HepG2 (cell line): ENCODE results near the gene CCDC201. TPM values are rescaled to one million over a fixed set of nuclear protein-coding genes. Genes with fewer than 3 reads are reported as not detected.

Experiments
- ELF1 ChIP-seq: sonication (generic); formaldehyde crosslinking; IDR thresholded peaks from 2 replicates; pipeline ENCODE4 v1.4.0; 2020; ENCODE audit warnings: missing genetic modification reagents
- GATAD1 ChIP-seq: IDR thresholded peaks from 2 replicates; pipeline ENCODE4 v1.6.1; 2016; ENCODE audit warnings: missing genetic modification reagents, missing compliant biosample characterization
- HMGXB3 ChIP-seq: sonication (generic); formaldehyde crosslinking; IDR thresholded peaks from 2 replicates; pipeline ENCODE4 v1.4.0; 2020; ENCODE audit warnings: missing genetic modification reagents, borderline replicate concordance
- HNF1B ChIP-seq: sonication (generic); formaldehyde crosslinking; IDR thresholded peaks from 2 replicates; pipeline ENCODE4 v1.5.1; 2020; ENCODE audit warnings: mild to moderate bottlenecking, moderate library complexity, missing genetic modification reagents
- IRF9 ChIP-seq: sonication (generic); formaldehyde crosslinking; IDR thresholded peaks from 2 replicates; pipeline ENCODE4 v1.8.0; 2022; ENCODE audit warnings: missing genetic modification reagents, mild to moderate bottlenecking, borderline replicate concordance
- JARID2 ChIP-seq: sonication (generic); formaldehyde crosslinking; IDR thresholded peaks from 2 replicates; pipeline ENCODE4 v1.8.1; 2023; ENCODE audit warnings: missing genetic modification reagents, inconsistent platforms; ENCODE audit not compliant: insufficient replicate concordance
- MAZ ChIP-seq, 2 experiments: sonication (generic) in 1 of 2; formaldehyde crosslinking in 1 of 2; IDR thresholded peaks; 2 replicates each; pipeline versions ENCODE4 v1.5.0 to v1.6.1; 2012 to 2020; ENCODE audit warnings: low read depth in 2 of 2, mild to moderate bottlenecking in 2 of 2, borderline replicate concordance in 1 of 2, improper control_type of control experiment in 1 of 2, low read length in 1 of 2, missing genetic modification reagents in 1 of 2, moderate library complexity in 1 of 2
- NFIB ChIP-seq: sonication (generic); formaldehyde crosslinking; IDR thresholded peaks from 2 replicates; pipeline ENCODE4 v1.9.0; 2021; ENCODE audit warnings: missing genetic modification reagents, mild to moderate bottlenecking, borderline replicate concordance
- SIN3A ChIP-seq: IDR thresholded peaks from 2 replicates; pipeline ENCODE4 v1.6.1; 2011; ENCODE audit warnings: low read depth, mild to moderate bottlenecking, control low read depth, low read length, borderline replicate concordance
- SMAD3 ChIP-seq: sonication (generic); formaldehyde crosslinking; IDR thresholded peaks from 2 replicates; pipeline ENCODE4 v1.4.0; 2020; ENCODE audit warnings: missing genetic modification reagents
- SP4 ChIP-seq: sonication (generic); formaldehyde crosslinking; IDR thresholded peaks from 2 replicates; pipeline ENCODE4 v1.8.1; 2023; ENCODE audit warnings: mild to moderate bottlenecking, missing genetic modification reagents
- ZMYM2 ChIP-seq: sonication (generic); formaldehyde crosslinking; IDR thresholded peaks from 2 replicates; pipeline ENCODE4 v1.8.0; 2022; ENCODE audit warnings: mild to moderate bottlenecking, missing genetic modification reagents
- ZNF234 ChIP-seq: sonication (generic); formaldehyde crosslinking; conservative IDR thresholded peaks from 2 replicates; pipeline ENCODE4 v1.5.1; 2020; ENCODE audit warnings: mild to moderate bottlenecking, missing genetic modification reagents
- ZNF251 ChIP-seq: sonication (generic); formaldehyde crosslinking; IDR thresholded peaks from 2 replicates; pipeline ENCODE4 v1.9.0; 2021; ENCODE audit warnings: mild to moderate bottlenecking, missing genetic modification reagents
- ZNF264 ChIP-seq: sonication (generic); formaldehyde crosslinking; IDR thresholded peaks from 2 replicates; pipeline ENCODE4 v1.4.0; 2020; ENCODE audit warnings: missing genetic modification reagents
- ZNF441 ChIP-seq: sonication (generic); formaldehyde crosslinking; IDR thresholded peaks from 2 replicates; pipeline ENCODE4 v1.7.0; 2021; ENCODE audit warnings: missing genetic modification reagents, borderline replicate concordance
- polyA plus RNA-seq, 8 experiments: library from polyadenylated mRNA; depleted of rRNA in 3 of 8; stranded (reverse) in 7 of 8; unstranded in 1 of 8; fragments of >200 nt; fragmentation: Illumina TruSeq in 4 of 8; extraction: Trizol in 4 of 8; gene quantifications; 2 replicates each; pipeline versions ENCODE4 v1.2.1 to v1.2.3, GENCODE V29; 2011 to 2016; ENCODE audit warnings: low read depth in 4 of 8, missing spikeins in 1 of 8, mixed read lengths in 1 of 8; ENCODE audit not compliant: insufficient read depth in 1 of 8
- total RNA-seq, 5 experiments: library from RNA; depleted of rRNA; stranded (reverse); fragments of >200 nt; fragmentation: Illumina TruSeq; extraction: Trizol; gene quantifications; 2 replicates each; pipeline ENCODE4 v1.2.3, GENCODE V29; 2016; ENCODE audit warnings: low read depth in 1 of 5

Gene CCDC201
- total and polyA plus RNA-seq, 2 of the 13 experiments (the other 11 are each of a cell fraction or from before 2014, with no cell fraction given): 0.92 TPM; not detected in 1

GRCh38 chr7:45891462-45892402, 18.9 kb upstream of the CCDC201 start (continued):
- TF ChIP-seq HNF1B (CRISPR knock-in tag): peak; percentile 18; the same call in 1 of the 2 replicates
- no peak; the same call in 1 of the 2 replicates for TF ChIP-seq ZNF264
- TF ChIP-seq NFIB (CRISPR knock-in tag): no peak
- peak; percentile 52 for TF ChIP-seq SP4 (CRISPR knock-in tag)
- TF ChIP-seq SMAD3: 0 out of 2 replicates have a peak, but pooled peaks have one; percentile 19
- no peak for TF ChIP-seq JARID2
- TF ChIP-seq MAZ (IDR thresholded peaks at IDR 0.05; ENCODE audit: borderline replicate concordance, low read depth, low read length): no peak
- TF ChIP-seq MAZ (CRISPR knock-in tag; IDR thresholded peaks at IDR 0.05; ENCODE audit: low read depth): peak; percentile 45; the same call in 1 of the 2 replicates
- TF ChIP-seq SIN3A: 0 out of 2 replicates have a peak, but pooled peaks have one; percentile 42
- TF ChIP-seq ZMYM2 (CRISPR knock-in tag): peak; percentile 49; the same call in 1 of the 2 replicates
- TF ChIP-seq IRF9 (CRISPR knock-in tag): no peak
- peak; percentile 9; the same call in 1 of the 2 replicates for TF ChIP-seq HMGXB3
- TF ChIP-seq ZNF441 (CRISPR knock-in tag): peak; percentile 40; the same call in 1 of the 2 replicates
- TF ChIP-seq ELF1: 0 out of 2 replicates have a peak, but pooled peaks have one; percentile 4
- no peak for TF ChIP-seq ZNF251 (CRISPR knock-in tag)
- TF ChIP-seq ZNF234 (CRISPR knock-in tag): 0 out of 2 replicates have a peak, but pooled peaks have one; percentile 58
- TF ChIP-seq GATAD1 (CRISPR knock-in tag): peak; percentile 14; the same call in 1 of the 2 replicates
